ENCODE results near the gene USP48. TPM values are rescaled to one million over a fixed set of nuclear protein-coding genes. Genes with fewer than 3 reads are reported as not detected.

Gene USP48
- total and polyA plus RNA-seq, 10 of the 15 experiments (the other 5 are each of a cell fraction or from before 2014, with no cell fraction given), result 21.2 to 115 (median 75.5) TPM

DNA sequence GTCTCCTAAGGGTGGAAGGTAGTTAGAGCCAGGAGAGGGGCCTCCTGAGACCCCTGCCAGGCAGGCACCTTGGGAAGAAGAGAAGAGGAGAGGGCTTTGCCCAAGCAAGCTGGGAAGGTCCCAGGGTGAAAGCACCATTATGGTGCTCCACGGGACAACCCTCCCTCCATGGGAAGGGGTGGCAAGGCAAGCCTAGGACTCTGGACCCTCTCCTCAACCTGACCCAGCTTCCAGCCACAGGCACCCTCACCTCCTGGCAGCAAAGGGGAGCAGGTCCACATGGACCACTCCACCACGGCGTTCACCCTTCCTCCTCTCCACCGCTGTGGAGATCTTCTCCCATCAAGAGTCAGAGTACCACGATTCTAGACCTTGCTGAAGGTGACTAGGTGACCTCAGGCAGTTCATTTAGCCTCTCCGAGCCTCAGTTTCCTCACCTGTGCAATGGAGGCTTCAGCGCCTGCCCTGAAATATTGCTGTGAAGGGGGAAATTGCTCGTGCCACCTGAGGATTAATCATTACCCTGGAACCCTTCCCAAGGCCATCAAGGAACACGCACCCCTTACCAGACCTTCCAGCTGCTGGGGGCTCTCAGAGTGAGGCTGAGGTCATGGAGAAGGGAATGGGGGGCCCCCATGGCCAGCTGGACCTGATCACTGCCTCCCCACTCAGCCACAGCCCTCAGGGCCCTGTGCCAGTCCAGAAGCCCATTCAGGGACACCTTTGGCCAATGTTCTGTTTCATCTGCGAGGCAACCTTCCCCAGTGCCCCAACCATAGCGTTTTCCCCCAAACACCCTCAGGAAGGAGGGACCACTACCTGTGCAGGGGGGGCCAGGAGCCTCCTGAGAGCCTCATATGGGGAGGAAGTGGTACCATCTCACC is 115.4 kb downstream of the USP48 start:
- in situ Hi-C loops (cut with MboI), result no loop called here
- no peaks in the 10 kb centered on the region for H3K36me3 ChIP-seq (ENCODE audit: control insufficient read depth in 2 of 2, insufficient read depth in 2 of 2, low read length in 1 of 2)
- no peaks in the 10 kb centered on the region for H3K9me3 ChIP-seq (replicated peaks; ENCODE audit: control insufficient read depth, insufficient read depth, low read length)
- ChIA-PET SMC1A (ENCODE audit: uncharacterized antibody, unreplicated experiment) (no interaction called here), CTCF (no interaction called here), POLR2A (no interaction called here), RAD21 (ENCODE audit: unreplicated experiment) (no interaction called here)
- no peak for ATAC-seq
- 60% methylated on average over 10 of the region's 11 CpGs for WGBS (ENCODE audit: insufficient coverage, insufficient replicate concordance, low lambda C conversion rate, missing lambda C conversion rate)
- no peak overlapping the region for H3K27ac ChIP-seq (ENCODE audit: control insufficient read depth, insufficient read depth)
- no peak for DNase-seq (ENCODE audit: low read depth, low spot score)
- H4K20me1 ChIP-seq (ENCODE audit: control insufficient read depth, insufficient read depth), result no peaks in the 10 kb centered on the region
- H3K9ac ChIP-seq (ENCODE audit: control insufficient read depth, insufficient read depth, low read length), result no peak overlapping the region
- H3K79me2 ChIP-seq (ENCODE audit: control insufficient read depth, insufficient read depth, low read length), result no peaks in the 10 kb centered on the region
- H3K27me3 ChIP-seq (replicated peaks in 1 of 2; ENCODE audit: control insufficient read depth in 2 of 2, insufficient read depth in 2 of 2, low read length in 1 of 2), result peaks cover 0 to 6% of the 10 kb centered on the region in 2 experiments
- TF ChIP-seq BACH1 (IDR thresholded peaks at IDR 0.05; ENCODE audit: borderline replicate concordance), result no peak
- no peak for TF ChIP-seq EGR1 (IDR thresholded peaks at IDR 0.05; ENCODE audit: borderline replicate concordance in 1 of 2, low read depth in 2 of 2, low read length in 2 of 2)
- no peak for TF ChIP-seq SPI1 (IDR thresholded peaks at IDR 0.05; ENCODE audit: borderline replicate concordance, insufficient read depth, low read depth, low read length)
- TF ChIP-seq, protein P1, sequence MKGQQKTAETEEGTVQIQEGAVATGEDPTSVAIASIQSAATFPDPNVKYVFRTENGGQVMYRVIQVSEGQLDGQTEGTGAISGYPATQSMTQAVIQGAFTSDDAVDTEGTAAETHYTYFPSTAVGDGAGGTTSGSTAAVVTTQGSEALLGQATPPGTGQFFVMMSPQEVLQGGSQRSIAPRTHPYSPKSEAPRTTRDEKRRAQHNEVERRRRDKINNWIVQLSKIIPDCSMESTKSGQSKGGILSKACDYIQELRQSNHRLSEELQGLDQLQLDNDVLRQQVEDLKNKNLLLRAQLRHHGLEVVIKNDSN (IDR thresholded peaks at IDR 0.05; ENCODE audit: borderline replicate concordance, extremely low read length, insufficient read depth, low read depth, low read length), result no peak
- no peak for TF ChIP-seq YY1 (IDR thresholded peaks at IDR 0.05; ENCODE audit: low read depth, low read length)
- TF ChIP-seq IKZF1 (conservative IDR thresholded peaks at IDR 0.05), result no peak
- no peak for TF ChIP-seq SMAD1 (IDR thresholded peaks at IDR 0.05; ENCODE audit: low read depth, partially characterized antibody)
- TF ChIP-seq RFX5 (IDR thresholded peaks at IDR 0.05; ENCODE audit: low read depth, low read length), result no peak
- TF ChIP-seq ZBED1 (IDR thresholded peaks at IDR 0.05; ENCODE audit: borderline replicate concordance), result no peak
- no peak for TF ChIP-seq ZNF207 (IDR thresholded peaks at IDR 0.05; ENCODE audit: borderline replicate concordance)
- TF ChIP-seq PRDM15 (CRISPR knock-in tag; IDR thresholded peaks at IDR 0.05), result no peak
- no peak for TF ChIP-seq CHD4 (IDR thresholded peaks at IDR 0.05)
- no peak for TF ChIP-seq MYB (IDR thresholded peaks at IDR 0.05; ENCODE audit: borderline replicate concordance, low read depth, low read length)
- no peak for TF ChIP-seq ZNF24 (IDR thresholded peaks at IDR 0.05)
- no peak for TF ChIP-seq NR2C1 (IDR thresholded peaks at IDR 0.05)
- no peak for FAIRE-seq
- no peak overlapping the region for H3K4me3 ChIP-seq
- H3K4me2 ChIP-seq (ENCODE audit: control insufficient read depth, insufficient read depth), result no peak overlapping the region
- peaks cover 3% of the 10 kb centered on the region; the same call in 1 of the 2 replicates for H3K4me1 ChIP-seq (ENCODE audit: control insufficient read depth, insufficient read depth, low read length)
- H2AFZ ChIP-seq (ENCODE audit: control insufficient read depth, low read depth, low read length), result no peak overlapping the region
- intact Hi-C loops (cut with micrococcal nuclease; ENCODE audit: unreplicated experiment), result no loop called here
- no TSS peak for BruUV-seq (replicated peaks)

Data from GM12878 (cell line).